ENCODE measurements around the gene RPTOR. TPM values are rescaled to one million over a fixed set of nuclear protein-coding genes. Genes with fewer than 3 reads are reported as not detected.
A peak's percentile ranks its signal among the peaks of the same experiment; 100 is the strongest.
"Not testable (repeated sequence)": the region's sequence is repeated elsewhere in the genome, so short reads cannot be mapped to it uniquely, and the experiment has no call there.

The RPTOR gene
- total RNA-seq, 3 donors from 2014 or later: 76.1 to 98.3 (median 89.5) TPM

GRCh38 chr17:80815718-80816117 is 271.1 kb downstream of the RPTOR start:
- not testable (repeated sequence) for DNase-seq; ATAC-seq; H3K4me3 Mint-ChIP-seq; H3K9me3 Mint-ChIP-seq; H3K27me3 Mint-ChIP-seq (ENCODE audit: low read depth)
- H3K4me1 Mint-ChIP-seq (ENCODE audit: low read depth): peaks cover 67% of the 10 kb centered on the region
- H3K36me3 Mint-ChIP-seq (ENCODE audit: insufficient read depth): peaks cover 36% of the 10 kb centered on the region

- Mint-ChIP-seq H3K36me3 (ENCODE audit: insufficient read depth) (peaks cover 39% of the 10 kb centered on the region), H3K9me3 (no peaks in the 10 kb centered on the region), H3K4me3 (no peak overlapping the region), H3K27me3 (ENCODE audit: low read depth) (no peaks in the 10 kb centered on the region), H3K4me1 (ENCODE audit: low read depth) (peaks cover 63% of the 10 kb centered on the region)
- no peak for ATAC-seq
- DNase-seq: no peak
Observed at GRCh38 chr17:80816241-80817103, 271.8 kb downstream of the RPTOR start.

GRCh38 chr17:80817321-80817845 is 272.7 kb downstream of the RPTOR start:
- Mint-ChIP-seq H3K4me3 (no peak overlapping the region), H3K36me3 (ENCODE audit: insufficient read depth) (peaks cover 39% of the 10 kb centered on the region), H3K27me3 (ENCODE audit: low read depth) (no peaks in the 10 kb centered on the region), H3K4me1 (ENCODE audit: low read depth) (peaks cover 54% of the 10 kb centered on the region), H3K9me3 (no peaks in the 10 kb centered on the region)
- DNase-seq (no peak), ATAC-seq (no peak)

- no peaks in the 10 kb centered on the region for H3K27me3 Mint-ChIP-seq (ENCODE audit: low read depth)
- DNase-seq: no peak
- ATAC-seq: no peak
- H3K4me1 Mint-ChIP-seq (ENCODE audit: low read depth): peaks cover 52% of the 10 kb centered on the region
- peaks cover 38% of the 10 kb centered on the region for H3K36me3 Mint-ChIP-seq (ENCODE audit: insufficient read depth)
- no peaks in the 10 kb centered on the region for H3K9me3 Mint-ChIP-seq
- no peak overlapping the region for H3K4me3 Mint-ChIP-seq
Observed at GRCh38 chr17:80817861-80818260, 273.2 kb downstream of the RPTOR start.

- DNase-seq (no peak), ATAC-seq (peak; percentile 11 to 15)
- H3K4me1 Mint-ChIP-seq (ENCODE audit: low read depth): peaks cover 45% of the 10 kb centered on the region
- no peaks in the 10 kb centered on the region for H3K9me3 Mint-ChIP-seq
- H3K4me3 Mint-ChIP-seq: no peak overlapping the region
- H3K27me3 Mint-ChIP-seq (ENCODE audit: low read depth): no peaks in the 10 kb centered on the region
- peaks cover 39% of the 10 kb centered on the region for H3K36me3 Mint-ChIP-seq (ENCODE audit: insufficient read depth)
Observed at GRCh38 chr17:80818871-80819270, 274.2 kb downstream of the RPTOR start.

- DNase-seq (no peak), ATAC-seq (peak; percentile 64 to 66)
- Mint-ChIP-seq H3K9me3 (no peaks in the 10 kb centered on the region), H3K36me3 (ENCODE audit: insufficient read depth) (peaks cover 40% of the 10 kb centered on the region), H3K27me3 (ENCODE audit: low read depth) (no peaks in the 10 kb centered on the region), H3K4me3 (peak overlapping the region; percentile 42), H3K4me1 (ENCODE audit: low read depth) (peaks cover 43% of the 10 kb centered on the region)
Observed at GRCh38 chr17:80819422-80820164, 275.0 kb downstream of the RPTOR start.

- DNase-seq (no peak), ATAC-seq (no peak)
- H3K9me3 Mint-ChIP-seq: no peaks in the 10 kb centered on the region
- peaks cover 36% of the 10 kb centered on the region for H3K36me3 Mint-ChIP-seq (ENCODE audit: insufficient read depth)
- peaks cover 40% of the 10 kb centered on the region for H3K4me1 Mint-ChIP-seq (ENCODE audit: low read depth)
- no peak overlapping the region for H3K4me3 Mint-ChIP-seq
- H3K27me3 Mint-ChIP-seq (ENCODE audit: low read depth): no peaks in the 10 kb centered on the region
Observed at GRCh38 chr17:80820331-80820730, 275.7 kb downstream of the RPTOR start.

- Mint-ChIP-seq H3K4me3 (no peak overlapping the region), H3K36me3 (ENCODE audit: insufficient read depth) (peaks cover 33% of the 10 kb centered on the region), H3K27me3 (ENCODE audit: low read depth) (no peaks in the 10 kb centered on the region), H3K9me3 (no peaks in the 10 kb centered on the region), H3K4me1 (ENCODE audit: low read depth) (peaks cover 40% of the 10 kb centered on the region)
- no peak for ATAC-seq
- DNase-seq: no peak
Observed at GRCh38 chr17:80821546-80821945, 276.9 kb downstream of the RPTOR start.

DNA sequence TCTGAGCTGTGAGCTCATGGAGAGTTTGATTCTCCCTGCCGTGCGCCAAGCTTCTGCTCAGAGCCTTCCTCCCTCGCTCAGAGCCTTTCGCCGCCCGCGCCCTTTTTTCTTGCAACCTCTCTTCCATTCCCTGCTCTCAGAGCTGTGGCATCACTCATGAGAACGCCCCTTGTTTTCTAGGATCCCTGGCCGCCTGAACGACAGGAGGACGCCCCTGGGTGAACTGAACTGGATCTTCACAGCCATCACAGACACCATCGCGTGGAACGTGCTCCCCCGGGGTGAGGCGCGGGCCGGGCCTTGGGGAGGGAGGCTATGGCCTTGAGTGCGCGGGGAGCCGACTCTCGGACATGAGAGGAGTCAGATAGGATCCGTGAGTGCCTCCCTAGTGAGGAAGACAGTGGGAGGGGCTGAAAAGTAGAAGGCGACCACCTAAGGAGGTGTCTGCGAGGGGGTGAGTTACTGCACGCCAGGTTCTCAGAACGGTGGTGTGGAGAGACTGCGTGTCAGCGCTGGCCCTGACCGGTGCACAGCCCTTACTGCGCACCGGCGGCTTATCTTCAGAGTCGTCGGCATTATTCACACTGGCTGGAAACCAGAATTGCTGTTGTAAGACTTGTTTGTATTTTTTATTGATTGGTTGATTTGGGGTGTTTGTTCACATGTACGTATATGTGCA is 277.5 kb downstream of the RPTOR start:
- Mint-ChIP-seq H3K27me3 (ENCODE audit: low read depth) (no peaks in the 10 kb centered on the region), H3K36me3 (ENCODE audit: insufficient read depth) (peaks cover 36% of the 10 kb centered on the region), H3K4me3 (no peak overlapping the region), H3K4me1 (ENCODE audit: low read depth) (peaks cover 36% of the 10 kb centered on the region), H3K9me3 (no peaks in the 10 kb centered on the region)
- no peak for DNase-seq
- ATAC-seq: no peak

- Mint-ChIP-seq H3K4me1 (ENCODE audit: low read depth) (peaks cover 32% of the 10 kb centered on the region), H3K9me3 (no peaks in the 10 kb centered on the region), H3K4me3 (no peak overlapping the region), H3K36me3 (ENCODE audit: insufficient read depth) (peaks cover 37% of the 10 kb centered on the region), H3K27me3 (ENCODE audit: low read depth) (no peaks in the 10 kb centered on the region)
- DNase-seq (no peak), ATAC-seq (no peak)
Observed at GRCh38 chr17:80822700-80823410, 278.2 kb downstream of the RPTOR start.

GRCh38 chr17:80824549-80825470 is 280.2 kb downstream of the RPTOR start:
- DNase-seq (no peak), ATAC-seq (no peak)
- H3K4me1 Mint-ChIP-seq (ENCODE audit: low read depth): peaks cover 18% of the 10 kb centered on the region
- no peaks in the 10 kb centered on the region for H3K9me3 Mint-ChIP-seq
- peaks cover 32% of the 10 kb centered on the region for H3K36me3 Mint-ChIP-seq (ENCODE audit: insufficient read depth)
- no peaks in the 10 kb centered on the region for H3K27me3 Mint-ChIP-seq (ENCODE audit: low read depth)
- no peak overlapping the region for H3K4me3 Mint-ChIP-seq

DNA sequence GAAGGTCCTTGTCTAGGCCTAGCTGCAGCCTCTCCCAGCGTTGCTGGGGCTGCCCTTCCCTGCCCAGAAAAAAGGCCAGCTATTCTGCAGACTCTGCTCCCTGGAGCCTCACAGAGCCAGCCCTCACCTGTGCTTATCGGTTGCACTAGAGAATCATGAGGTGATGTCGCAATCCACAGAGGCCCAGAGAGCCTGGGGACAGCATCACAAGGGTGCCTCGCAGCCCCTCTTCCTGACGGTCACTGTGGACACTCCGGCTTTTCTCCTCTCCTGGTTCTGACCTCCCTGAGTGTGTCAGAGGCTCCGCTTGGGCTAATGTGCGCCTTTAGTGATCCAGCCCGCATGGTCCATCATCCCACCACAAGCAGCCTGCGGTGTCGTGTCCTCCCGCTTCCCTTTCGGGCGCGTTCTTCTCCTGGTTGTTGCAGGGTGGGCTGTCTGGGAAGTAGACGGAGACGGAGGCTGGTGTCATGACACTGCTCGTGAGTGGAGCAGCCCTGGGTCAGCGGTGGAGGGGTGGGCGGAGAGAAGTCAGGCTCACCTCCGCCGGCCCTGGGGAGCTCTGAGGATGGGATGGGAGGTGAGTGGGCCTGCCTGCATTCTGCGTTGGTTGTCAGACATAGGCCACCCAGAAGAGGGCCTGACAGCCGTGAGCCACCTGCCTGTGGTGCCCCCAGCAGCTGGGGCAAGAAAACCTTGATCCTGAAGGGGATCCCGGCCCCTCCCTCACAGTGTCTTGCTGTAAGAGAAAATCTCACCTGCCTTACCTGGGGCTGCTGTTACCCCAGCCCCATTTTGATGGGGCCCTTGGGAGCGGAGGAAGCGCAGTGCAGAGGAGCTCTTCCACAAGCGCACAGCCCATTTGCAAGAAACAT is 281.1 kb downstream of the RPTOR start:
- DNase-seq: no peak
- Mint-ChIP-seq H3K4me3 (no peak overlapping the region), H3K27me3 (ENCODE audit: low read depth) (no peaks in the 10 kb centered on the region), H3K9me3 (no peaks in the 10 kb centered on the region), H3K4me1 (ENCODE audit: low read depth) (peaks cover 14% of the 10 kb centered on the region), H3K36me3 (ENCODE audit: insufficient read depth) (peaks cover 32% of the 10 kb centered on the region)
- no peak for ATAC-seq

Measured in activated T-cell treated with anti-CD3 and anti-CD28 coated beads, Interleukin-2, amount 50 U/mL, for 4 hours (primary cell).